ENCODE data around the gene NDUFAF2. TPM values are rescaled to one million over a fixed set of nuclear protein-coding genes. Genes with fewer than 3 reads are reported as not detected.

Gene NDUFAF2
- total and polyA plus RNA-seq, 2 experiments from 2014 or later, result 31.6 to 155 TPM

DNA sequence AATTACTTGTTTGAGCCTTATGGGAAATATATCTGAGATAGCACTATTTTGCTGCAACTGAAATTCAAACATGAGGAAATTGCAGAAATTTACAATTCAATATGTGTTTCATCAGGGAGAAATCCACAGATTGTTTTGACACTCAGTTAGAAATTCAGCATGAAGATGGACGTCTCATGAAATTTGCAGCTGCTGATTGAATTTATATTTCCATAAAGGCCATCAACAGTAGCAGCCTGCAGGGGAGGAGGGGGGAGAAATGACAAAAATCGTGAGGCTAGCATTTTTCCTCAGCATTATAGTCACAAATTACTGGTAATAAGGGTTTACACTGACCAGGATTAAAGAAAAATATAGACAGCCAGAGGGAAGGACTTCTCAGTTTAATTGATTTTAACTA, 81.0 kb downstream of the NDUFAF2 start:
- ATAC-seq, result no peak
- no peaks in the 10 kb centered on the region for H3K36me3 ChIP-seq (ENCODE audit: insufficient read depth)
- H3K27ac ChIP-seq (ENCODE audit: low read depth), result no peak overlapping the region
- no peaks in the 10 kb centered on the region for H4K20me1 ChIP-seq (replicated peaks; ENCODE audit: insufficient read depth)
- H3K27me3 Mint-ChIP-seq (ENCODE audit: insufficient read depth, low read depth, poor library complexity), result no peaks in the 10 kb centered on the region
- no peak overlapping the region for H3K4me3 ChIP-seq
- no peaks in the 10 kb centered on the region for H3K9me2 ChIP-seq (ENCODE audit: insufficient read depth)
- H3K36me3 Mint-ChIP-seq (ENCODE audit: low read depth), result no peaks in the 10 kb centered on the region; the same call in 2 of the 3 replicates
- peak overlapping the region; percentile 54; the same call in 1 of the 2 replicates for H3K27ac Mint-ChIP-seq
- H3F3A ChIP-seq (replicated peaks; ENCODE audit: low read depth), result no peaks in the 10 kb centered on the region
- H3K4me1 ChIP-seq (ENCODE audit: insufficient read depth), result peaks cover 7% of the 10 kb centered on the region; the same call in 1 of the 2 replicates
- peaks cover 7% of the 10 kb centered on the region for H3K4me1 Mint-ChIP-seq
- peaks cover 11% of the 10 kb centered on the region; the same call in 1 of the 2 replicates for H3K79me2 ChIP-seq (replicated peaks; ENCODE audit: insufficient read depth)
- no peak overlapping the region for H3K4me2 ChIP-seq
- TF ChIP-seq, protein P1, sequence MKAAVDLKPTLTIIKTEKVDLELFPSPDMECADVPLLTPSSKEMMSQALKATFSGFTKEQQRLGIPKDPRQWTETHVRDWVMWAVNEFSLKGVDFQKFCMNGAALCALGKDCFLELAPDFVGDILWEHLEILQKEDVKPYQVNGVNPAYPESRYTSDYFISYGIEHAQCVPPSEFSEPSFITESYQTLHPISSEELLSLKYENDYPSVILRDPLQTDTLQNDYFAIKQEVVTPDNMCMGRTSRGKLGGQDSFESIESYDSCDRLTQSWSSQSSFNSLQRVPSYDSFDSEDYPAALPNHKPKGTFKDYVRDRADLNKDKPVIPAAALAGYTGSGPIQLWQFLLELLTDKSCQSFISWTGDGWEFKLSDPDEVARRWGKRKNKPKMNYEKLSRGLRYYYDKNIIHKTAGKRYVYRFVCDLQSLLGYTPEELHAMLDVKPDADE (IDR thresholded peaks at IDR 0.05), result no peak
- TF ChIP-seq JUNB (IDR thresholded peaks at IDR 0.05; ENCODE audit: unreplicated experiment) (no peak), ZNF114 (CRISPR knock-in tag; IDR thresholded peaks at IDR 0.05) (no peak), STAT1 (IDR thresholded peaks at IDR 0.05; ENCODE audit: unreplicated experiment) (no peak), ZNF331 (CRISPR knock-in tag; IDR thresholded peaks at IDR 0.05; ENCODE audit: low read depth) (no peak), NANOG (IDR thresholded peaks at IDR 0.05; ENCODE audit: borderline replicate concordance) (no peak), CREB1 (CRISPR knock-in tag; IDR thresholded peaks at IDR 0.05; ENCODE audit: low read depth) (no peak), EZH2 (IDR thresholded peaks at IDR 0.05; ENCODE audit: low read depth, unreplicated experiment) (no peak)
- TF ChIP-seq, protein P2, sequence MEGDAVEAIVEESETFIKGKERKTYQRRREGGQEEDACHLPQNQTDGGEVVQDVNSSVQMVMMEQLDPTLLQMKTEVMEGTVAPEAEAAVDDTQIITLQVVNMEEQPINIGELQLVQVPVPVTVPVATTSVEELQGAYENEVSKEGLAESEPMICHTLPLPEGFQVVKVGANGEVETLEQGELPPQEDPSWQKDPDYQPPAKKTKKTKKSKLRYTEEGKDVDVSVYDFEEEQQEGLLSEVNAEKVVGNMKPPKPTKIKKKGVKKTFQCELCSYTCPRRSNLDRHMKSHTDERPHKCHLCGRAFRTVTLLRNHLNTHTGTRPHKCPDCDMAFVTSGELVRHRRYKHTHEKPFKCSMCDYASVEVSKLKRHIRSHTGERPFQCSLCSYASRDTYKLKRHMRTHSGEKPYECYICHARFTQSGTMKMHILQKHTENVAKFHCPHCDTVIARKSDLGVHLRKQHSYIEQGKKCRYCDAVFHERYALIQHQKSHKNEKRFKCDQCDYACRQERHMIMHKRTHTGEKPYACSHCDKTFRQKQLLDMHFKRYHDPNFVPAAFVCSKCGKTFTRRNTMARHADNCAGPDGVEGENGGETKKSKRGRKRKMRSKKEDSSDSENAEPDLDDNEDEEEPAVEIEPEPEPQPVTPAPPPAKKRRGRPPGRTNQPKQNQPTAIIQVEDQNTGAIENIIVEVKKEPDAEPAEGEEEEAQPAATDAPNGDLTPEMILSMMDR (conservative IDR thresholded peaks at IDR 0.05; ENCODE audit: low read depth in 2 of 2), result no peak
- TF ChIP-seq, protein P3, sequence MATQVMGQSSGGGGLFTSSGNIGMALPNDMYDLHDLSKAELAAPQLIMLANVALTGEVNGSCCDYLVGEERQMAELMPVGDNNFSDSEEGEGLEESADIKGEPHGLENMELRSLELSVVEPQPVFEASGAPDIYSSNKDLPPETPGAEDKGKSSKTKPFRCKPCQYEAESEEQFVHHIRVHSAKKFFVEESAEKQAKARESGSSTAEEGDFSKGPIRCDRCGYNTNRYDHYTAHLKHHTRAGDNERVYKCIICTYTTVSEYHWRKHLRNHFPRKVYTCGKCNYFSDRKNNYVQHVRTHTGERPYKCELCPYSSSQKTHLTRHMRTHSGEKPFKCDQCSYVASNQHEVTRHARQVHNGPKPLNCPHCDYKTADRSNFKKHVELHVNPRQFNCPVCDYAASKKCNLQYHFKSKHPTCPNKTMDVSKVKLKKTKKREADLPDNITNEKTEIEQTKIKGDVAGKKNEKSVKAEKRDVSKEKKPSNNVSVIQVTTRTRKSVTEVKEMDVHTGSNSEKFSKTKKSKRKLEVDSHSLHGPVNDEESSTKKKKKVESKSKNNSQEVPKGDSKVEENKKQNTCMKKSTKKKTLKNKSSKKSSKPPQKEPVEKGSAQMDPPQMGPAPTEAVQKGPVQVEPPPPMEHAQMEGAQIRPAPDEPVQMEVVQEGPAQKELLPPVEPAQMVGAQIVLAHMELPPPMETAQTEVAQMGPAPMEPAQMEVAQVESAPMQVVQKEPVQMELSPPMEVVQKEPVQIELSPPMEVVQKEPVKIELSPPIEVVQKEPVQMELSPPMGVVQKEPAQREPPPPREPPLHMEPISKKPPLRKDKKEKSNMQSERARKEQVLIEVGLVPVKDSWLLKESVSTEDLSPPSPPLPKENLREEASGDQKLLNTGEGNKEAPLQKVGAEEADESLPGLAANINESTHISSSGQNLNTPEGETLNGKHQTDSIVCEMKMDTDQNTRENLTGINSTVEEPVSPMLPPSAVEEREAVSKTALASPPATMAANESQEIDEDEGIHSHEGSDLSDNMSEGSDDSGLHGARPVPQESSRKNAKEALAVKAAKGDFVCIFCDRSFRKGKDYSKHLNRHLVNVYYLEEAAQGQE (IDR thresholded peaks at IDR 0.05; ENCODE audit: unreplicated experiment), result no peak
- TF ChIP-seq, protein P4, sequence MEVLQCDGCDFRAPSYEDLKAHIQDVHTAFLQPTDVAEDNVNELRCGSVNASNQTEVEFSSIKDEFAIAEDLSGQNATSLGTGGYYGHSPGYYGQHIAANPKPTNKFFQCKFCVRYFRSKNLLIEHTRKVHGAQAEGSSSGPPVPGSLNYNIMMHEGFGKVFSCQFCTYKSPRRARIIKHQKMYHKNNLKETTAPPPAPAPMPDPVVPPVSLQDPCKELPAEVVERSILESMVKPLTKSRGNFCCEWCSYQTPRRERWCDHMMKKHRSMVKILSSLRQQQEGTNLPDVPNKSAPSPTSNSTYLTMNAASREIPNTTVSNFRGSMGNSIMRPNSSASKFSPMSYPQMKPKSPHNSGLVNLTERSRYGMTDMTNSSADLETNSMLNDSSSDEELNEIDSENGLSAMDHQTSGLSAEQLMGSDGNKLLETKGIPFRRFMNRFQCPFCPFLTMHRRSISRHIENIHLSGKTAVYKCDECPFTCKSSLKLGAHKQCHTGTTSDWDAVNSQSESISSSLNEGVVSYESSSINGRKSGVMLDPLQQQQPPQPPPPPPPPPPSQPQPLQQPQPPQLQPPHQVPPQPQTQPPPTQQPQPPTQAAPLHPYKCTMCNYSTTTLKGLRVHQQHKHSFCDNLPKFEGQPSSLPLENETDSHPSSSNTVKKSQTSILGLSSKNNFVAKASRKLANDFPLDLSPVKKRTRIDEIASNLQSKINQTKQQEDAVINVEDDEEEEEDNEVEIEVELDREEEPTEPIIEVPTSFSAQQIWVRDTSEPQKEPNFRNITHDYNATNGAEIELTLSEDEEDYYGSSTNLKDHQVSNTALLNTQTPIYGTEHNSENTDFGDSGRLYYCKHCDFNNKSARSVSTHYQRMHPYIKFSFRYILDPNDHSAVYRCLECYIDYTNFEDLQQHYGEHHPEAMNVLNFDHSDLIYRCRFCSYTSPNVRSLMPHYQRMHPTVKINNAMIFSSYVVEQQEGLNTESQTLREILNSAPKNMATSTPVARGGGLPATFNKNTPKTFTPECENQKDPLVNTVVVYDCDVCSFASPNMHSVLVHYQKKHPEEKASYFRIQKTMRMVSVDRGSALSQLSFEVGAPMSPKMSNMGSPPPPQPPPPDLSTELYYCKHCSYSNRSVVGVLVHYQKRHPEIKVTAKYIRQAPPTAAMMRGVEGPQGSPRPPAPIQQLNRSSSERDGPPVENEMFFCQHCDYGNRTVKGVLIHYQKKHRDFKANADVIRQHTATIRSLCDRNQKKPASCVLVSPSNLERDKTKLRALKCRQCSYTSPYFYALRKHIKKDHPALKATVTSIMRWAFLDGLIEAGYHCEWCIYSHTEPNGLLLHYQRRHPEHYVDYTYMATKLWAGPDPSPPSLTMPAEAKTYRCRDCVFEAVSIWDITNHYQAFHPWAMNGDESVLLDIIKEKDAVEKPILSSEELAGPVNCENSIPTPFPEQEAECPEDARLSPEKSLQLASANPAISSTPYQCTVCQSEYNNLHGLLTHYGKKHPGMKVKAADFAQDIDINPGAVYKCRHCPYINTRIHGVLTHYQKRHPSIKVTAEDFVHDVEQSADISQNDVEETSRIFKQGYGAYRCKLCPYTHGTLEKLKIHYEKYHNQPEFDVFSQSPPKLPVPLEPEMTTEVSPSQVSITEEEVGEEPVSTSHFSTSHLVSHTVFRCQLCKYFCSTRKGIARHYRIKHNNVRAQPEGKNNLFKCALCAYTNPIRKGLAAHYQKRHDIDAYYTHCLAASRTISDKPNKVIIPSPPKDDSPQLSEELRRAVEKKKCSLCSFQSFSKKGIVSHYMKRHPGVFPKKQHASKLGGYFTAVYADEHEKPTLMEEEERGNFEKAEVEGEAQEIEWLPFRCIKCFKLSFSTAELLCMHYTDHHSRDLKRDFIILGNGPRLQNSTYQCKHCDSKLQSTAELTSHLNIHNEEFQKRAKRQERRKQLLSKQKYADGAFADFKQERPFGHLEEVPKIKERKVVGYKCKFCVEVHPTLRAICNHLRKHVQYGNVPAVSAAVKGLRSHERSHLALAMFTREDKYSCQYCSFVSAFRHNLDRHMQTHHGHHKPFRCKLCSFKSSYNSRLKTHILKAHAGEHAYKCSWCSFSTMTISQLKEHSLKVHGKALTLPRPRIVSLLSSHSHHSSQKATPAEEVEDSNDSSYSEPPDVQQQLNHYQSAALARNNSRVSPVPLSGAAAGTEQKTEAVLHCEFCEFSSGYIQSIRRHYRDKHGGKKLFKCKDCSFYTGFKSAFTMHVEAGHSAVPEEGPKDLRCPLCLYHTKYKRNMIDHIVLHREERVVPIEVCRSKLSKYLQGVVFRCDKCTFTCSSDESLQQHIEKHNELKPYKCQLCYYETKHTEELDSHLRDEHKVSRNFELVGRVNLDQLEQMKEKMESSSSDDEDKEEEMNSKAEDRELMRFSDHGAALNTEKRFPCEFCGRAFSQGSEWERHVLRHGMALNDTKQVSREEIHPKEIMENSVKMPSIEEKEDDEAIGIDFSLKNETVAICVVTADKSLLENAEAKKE (CRISPR knock-in tag; IDR thresholded peaks at IDR 0.05), result no peak
- no peak overlapping the region for H3K4me3 Mint-ChIP-seq
- H2AFZ ChIP-seq, result no peak overlapping the region
- H3K9me3 Mint-ChIP-seq, result no peaks in the 10 kb centered on the region
- H3K27me3 ChIP-seq (ENCODE audit: insufficient read depth), result no peaks in the 10 kb centered on the region
- no peak for DNase-seq (ENCODE audit: low spot score)

All from GM23338 (cell line).